AG04450 (cell line): ENCODE data around the gene RBKS. TPM values are rescaled to one million over a fixed set of nuclear protein-coding genes. Genes with fewer than 3 reads are reported as not detected.
A peak's percentile ranks its signal among the peaks of the same experiment; 100 is the strongest.

Experiments used
- CTCF ChIA-PET: fragments of 300-600, 350-600 bp; formaldehyde crosslinking; extraction: SDS; loops from one replicate; lab custom pipeline; 2022; ENCODE audit warnings: antibody characterized with exemption, inconsistent platforms; lab: Charles Lee
- POLR2A ChIA-PET: fragments of 350-600 bp; formaldehyde crosslinking; extraction: SDS; loops from one replicate; lab custom pipeline; 2021; ENCODE audit warnings: antibody characterized with exemption, inconsistent platforms; lab: Yijun Ruan, JAX
- DNase-seq: peaks from one replicate; pipeline ENCODE4 v3.0.0-alpha.2; 2011; ENCODE audit warnings: low read depth, low spot score
- H3K27ac ChIP-seq: one replicate; pipeline ENCODE4 v1.5.1; 2012; ENCODE audit warnings: low read depth, low read length, control low read depth
- H3K27me3 ChIP-seq: one replicate; pipeline ENCODE4 v1.6.0; 2012; ENCODE audit warnings: low read length; ENCODE audit not compliant: control insufficient read depth, insufficient read depth
- H3K4me3 ChIP-seq: 2 replicates; pipeline ENCODE4 v1.5.1; 2011; ENCODE audit warnings: mild to moderate bottlenecking, low read depth, low read length, control low read depth
- H3K9me3 ChIP-seq: 2 replicates; pipeline ENCODE4 v1.5.1; 2012; ENCODE audit warnings: low read length; ENCODE audit not compliant: control insufficient read depth, insufficient read depth
- polyA plus RNA-seq: library from polyadenylated mRNA; depleted of rRNA; stranded (reverse); fragments of >200 nt; gene quantifications from 2 replicates; pipeline ENCODE4 v1.2.3, GENCODE V29; 2011
- TF ChIP-seq, protein P1 (sequence below): IDR thresholded peaks from 2 replicates; pipeline ENCODE4 v1.5.1; 2011; ENCODE audit warnings: low read depth, low read length, control low read depth, inconsistent platforms

Gene RBKS
- polyA plus RNA-seq, 1 experiment = 1.5 TPM

DNA sequence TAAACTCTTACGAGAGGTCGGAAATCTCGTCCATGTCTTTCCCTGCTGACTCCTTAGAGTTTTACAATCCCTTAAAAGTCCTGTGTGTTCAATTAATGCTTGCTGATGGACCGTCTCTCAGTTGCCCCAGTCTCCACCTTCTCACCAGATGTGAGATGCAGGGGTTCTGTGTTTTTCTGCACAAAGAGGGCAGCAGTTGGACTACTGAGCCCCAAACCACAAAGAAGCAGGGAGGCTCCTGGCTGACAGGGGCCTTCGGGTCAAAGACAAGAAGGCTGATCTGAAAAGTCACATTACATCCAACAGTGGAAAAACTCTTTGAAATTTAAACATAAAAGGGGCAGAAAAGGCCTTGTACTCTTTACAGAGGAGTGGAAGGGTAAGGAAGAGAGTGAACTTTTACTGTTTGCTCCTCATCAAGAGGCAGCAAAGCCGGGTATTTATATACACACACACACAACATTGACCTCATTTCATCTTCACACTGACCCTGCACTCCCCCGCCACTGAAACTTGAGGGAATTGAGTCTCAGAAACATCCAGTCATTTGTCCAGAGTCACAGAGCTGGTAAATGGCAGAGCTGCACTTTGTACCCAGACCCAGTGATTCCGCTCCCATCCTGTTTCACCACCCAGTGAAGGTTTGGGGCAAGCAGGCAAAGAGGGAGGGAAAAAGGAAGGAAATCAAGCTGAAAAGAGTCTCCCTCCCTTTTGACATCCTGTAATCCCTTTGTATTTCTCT lies 94.9 kb downstream of the RBKS start:
- TF ChIP-seq, protein P1, sequence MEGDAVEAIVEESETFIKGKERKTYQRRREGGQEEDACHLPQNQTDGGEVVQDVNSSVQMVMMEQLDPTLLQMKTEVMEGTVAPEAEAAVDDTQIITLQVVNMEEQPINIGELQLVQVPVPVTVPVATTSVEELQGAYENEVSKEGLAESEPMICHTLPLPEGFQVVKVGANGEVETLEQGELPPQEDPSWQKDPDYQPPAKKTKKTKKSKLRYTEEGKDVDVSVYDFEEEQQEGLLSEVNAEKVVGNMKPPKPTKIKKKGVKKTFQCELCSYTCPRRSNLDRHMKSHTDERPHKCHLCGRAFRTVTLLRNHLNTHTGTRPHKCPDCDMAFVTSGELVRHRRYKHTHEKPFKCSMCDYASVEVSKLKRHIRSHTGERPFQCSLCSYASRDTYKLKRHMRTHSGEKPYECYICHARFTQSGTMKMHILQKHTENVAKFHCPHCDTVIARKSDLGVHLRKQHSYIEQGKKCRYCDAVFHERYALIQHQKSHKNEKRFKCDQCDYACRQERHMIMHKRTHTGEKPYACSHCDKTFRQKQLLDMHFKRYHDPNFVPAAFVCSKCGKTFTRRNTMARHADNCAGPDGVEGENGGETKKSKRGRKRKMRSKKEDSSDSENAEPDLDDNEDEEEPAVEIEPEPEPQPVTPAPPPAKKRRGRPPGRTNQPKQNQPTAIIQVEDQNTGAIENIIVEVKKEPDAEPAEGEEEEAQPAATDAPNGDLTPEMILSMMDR = no peak
- CTCF ChIA-PET = no interaction called here
- H3K4me3 ChIP-seq = no peak overlapping the region
- no peaks in the 10 kb centered on the region for H3K27me3 ChIP-seq
- no peak overlapping the region for H3K27ac ChIP-seq
- H3K9me3 ChIP-seq = 0 out of 2 replicates have a peak, but pooled peaks cover 2% of the 10 kb centered on the region
- POLR2A ChIA-PET = interaction anchor here (0.7 kb wide), 1 partner anchor 14 kb away, joined by 6 read pairs; no protein-coding TSS in a partner anchor
- no peak for DNase-seq

DNA sequence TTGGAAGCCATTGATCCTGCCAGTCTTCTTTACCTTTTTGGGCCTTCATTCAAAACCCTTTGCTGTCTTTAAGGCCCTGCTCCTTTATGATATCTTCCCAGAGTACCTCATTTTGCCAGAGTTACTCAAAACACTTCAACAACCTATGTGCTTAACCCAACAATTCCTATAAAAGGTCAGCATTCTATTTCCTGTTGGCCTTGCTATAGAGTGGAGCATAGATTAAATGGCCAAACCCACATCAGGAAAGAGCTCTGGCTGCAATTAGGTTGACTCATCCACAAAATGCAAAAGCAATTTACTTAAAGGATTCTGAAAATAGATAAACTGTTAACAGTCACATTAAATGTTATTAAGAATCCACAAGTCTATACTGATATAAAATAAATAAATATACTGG lies 97.4 kb downstream of the RBKS start:
- Histone ChIP-seq H3K4me3 (no peak overlapping the region), H3K27ac (peak overlapping the region; percentile 71), H3K9me3 (0 out of 2 replicates have a peak, but pooled peaks cover 2% of the 10 kb centered on the region), H3K27me3 (no peaks in the 10 kb centered on the region)
- CTCF ChIA-PET = no interaction called here
- DNase-seq = no peak
- TF ChIP-seq, protein P1 = no peak
- POLR2A ChIA-PET = interaction anchor here (0.5 kb wide), 1 partner anchor 18 kb away, joined by 4 read pairs; no protein-coding TSS in a partner anchor

DNA sequence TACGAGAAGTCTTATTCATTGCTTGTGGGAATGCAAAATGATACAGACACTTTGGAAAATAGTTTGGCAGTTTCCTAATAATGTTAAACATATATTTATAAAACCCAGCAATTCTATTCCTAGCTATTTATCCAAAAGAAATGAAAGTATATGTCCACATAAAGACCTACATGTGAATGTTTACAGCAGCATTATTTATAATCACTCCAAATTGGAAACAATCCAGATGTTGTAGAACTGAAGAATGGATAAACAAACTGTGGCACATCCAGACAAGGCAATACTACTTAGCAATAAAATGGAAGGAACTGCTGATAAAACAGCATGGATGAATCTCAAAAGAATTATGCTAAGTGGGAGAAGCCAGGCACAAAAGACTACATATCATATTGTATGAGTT lies 99.4 kb downstream of the RBKS start:
- TF ChIP-seq, protein P1 = no peak
- H3K9me3 ChIP-seq = no peaks in the 10 kb centered on the region
- ChIA-PET POLR2A (interaction anchor here (1.0 kb wide), 1 partner anchor 9 kb away, joined by 3 read pairs; no protein-coding TSS in a partner anchor), CTCF (no interaction called here)
- no peak overlapping the region for H3K4me3 ChIP-seq
- DNase-seq = no peak
- no peak overlapping the region for H3K27ac ChIP-seq
- H3K27me3 ChIP-seq = no peaks in the 10 kb centered on the region

DNA sequence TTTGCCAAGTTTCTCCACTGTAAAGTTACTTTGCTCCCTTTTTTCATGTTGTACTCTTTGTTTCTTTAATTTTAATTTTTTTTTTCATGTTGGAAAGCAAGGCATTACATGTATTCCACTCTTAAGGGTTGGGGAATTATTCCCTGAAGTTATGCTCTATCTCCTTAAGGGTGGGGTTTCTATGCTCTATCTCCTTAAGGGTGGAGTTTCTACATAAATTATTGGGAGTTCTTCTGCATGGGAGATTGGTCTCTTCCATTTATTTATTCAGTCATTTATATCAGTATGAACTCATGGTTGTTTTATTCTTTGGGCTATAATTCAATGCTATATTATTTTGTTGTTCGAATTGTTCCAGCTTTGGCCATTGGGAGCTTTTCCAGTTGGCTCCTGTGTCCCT lies 107.5 kb downstream of the RBKS start:
- ChIA-PET CTCF (no interaction called here), POLR2A (no interaction called here)
- no peak overlapping the region for H3K4me3 ChIP-seq
- H3K27ac ChIP-seq = no peak overlapping the region
- no peaks in the 10 kb centered on the region for H3K27me3 ChIP-seq
- no peaks in the 10 kb centered on the region for H3K9me3 ChIP-seq
- DNase-seq = no peak
- TF ChIP-seq, protein P1 = no peak

DNA sequence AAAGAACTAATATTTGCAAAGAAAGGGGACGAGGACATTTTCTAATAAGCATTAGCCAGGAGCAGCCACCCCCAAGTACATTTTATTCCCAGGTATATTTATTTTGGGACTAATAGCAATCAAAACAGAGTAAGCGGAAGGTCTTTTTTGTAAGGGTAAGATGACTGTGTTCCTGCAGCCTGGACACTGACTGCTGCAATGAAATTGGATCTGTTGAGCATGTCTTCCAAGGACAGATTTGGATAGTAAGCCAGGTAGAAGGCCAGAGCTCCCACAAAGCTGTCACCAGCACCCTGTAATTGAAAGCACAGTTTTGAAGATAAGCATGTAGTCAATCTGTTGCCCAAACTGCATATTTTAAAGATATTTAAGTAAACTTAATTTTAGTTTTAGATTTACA lies 108.7 kb downstream of the RBKS start:
- TF ChIP-seq, protein P1 = no peak
- ChIA-PET POLR2A (no interaction called here), CTCF (interaction anchor here (0.5 kb wide), 1 partner anchor 12 kb away, joined by 3 read pairs; no protein-coding TSS in a partner anchor)

More for the DNA sequence above, 108.7 kb downstream of the RBKS start:
- Histone ChIP-seq H3K4me3 (no peak overlapping the region), H3K9me3 (no peaks in the 10 kb centered on the region), H3K27me3 (no peaks in the 10 kb centered on the region), H3K27ac (no peak overlapping the region)
- no peak for DNase-seq
